DOHH2 (cell line): Measurements from ENCODE around the gene ADGRL2.

Experiments
- CTCF ChIP-seq: fragments of 200-600 bp; sonication (generic); IDR thresholded peaks from one replicate; pipeline ENCODE4 v1.5.1; 2014; ENCODE audit warnings: antibody characterized with exemption, mild to moderate bottlenecking, low read depth, low read length; ENCODE audit not compliant: poor library complexity, severe bottlenecking
- EZH2phosphoT487 ChIP-seq: fragments of 200-600 bp; sonication (generic); IDR thresholded peaks from 2 replicates; pipeline ENCODE4 v1.6.1; 2017; ENCODE audit warnings: borderline replicate concordance, mild to moderate bottlenecking, antibody characterized with exemption, low read length, moderate library complexity, mixed read lengths

- TF ChIP-seq CTCF (no peak), EZH2phosphoT487 (no peak)
Measured at GRCh38 chr1:82019508-82019907, 218.8 kb downstream of the ADGRL2 start.
